ENCODE data around the gene PUM1.

DNA sequence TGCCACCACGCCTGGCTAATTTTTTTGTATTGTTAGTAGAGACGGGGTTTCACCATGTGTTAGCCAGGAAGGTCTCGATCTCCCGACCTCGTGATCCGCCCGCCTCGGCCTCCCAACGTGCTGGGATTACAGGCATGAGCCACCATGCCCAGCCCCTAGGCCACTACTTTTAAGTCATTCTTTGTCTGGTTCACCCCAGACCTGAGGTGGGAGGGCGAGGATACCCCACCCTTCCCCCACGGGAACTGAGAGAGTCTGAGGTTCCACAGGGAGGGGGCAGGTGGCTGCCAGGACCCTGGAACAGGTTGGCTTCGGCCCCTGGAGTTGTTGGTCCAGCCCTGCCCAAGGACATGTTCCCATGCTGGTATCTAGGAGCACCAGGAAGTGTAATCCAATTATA, 149.2 kb downstream of the PUM1 start:
- TF ChIP-seq, protein P1, sequence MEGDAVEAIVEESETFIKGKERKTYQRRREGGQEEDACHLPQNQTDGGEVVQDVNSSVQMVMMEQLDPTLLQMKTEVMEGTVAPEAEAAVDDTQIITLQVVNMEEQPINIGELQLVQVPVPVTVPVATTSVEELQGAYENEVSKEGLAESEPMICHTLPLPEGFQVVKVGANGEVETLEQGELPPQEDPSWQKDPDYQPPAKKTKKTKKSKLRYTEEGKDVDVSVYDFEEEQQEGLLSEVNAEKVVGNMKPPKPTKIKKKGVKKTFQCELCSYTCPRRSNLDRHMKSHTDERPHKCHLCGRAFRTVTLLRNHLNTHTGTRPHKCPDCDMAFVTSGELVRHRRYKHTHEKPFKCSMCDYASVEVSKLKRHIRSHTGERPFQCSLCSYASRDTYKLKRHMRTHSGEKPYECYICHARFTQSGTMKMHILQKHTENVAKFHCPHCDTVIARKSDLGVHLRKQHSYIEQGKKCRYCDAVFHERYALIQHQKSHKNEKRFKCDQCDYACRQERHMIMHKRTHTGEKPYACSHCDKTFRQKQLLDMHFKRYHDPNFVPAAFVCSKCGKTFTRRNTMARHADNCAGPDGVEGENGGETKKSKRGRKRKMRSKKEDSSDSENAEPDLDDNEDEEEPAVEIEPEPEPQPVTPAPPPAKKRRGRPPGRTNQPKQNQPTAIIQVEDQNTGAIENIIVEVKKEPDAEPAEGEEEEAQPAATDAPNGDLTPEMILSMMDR (conservative IDR thresholded peaks at IDR 0.05; ENCODE audit: low read depth, low read length) = no peak
- no peak for TF ChIP-seq EZH2phosphoT487 (IDR thresholded peaks at IDR 0.05; ENCODE audit: borderline replicate concordance, low read length)
